Measurements from ENCODE around the gene COG5.

Gene COG5

DNA sequence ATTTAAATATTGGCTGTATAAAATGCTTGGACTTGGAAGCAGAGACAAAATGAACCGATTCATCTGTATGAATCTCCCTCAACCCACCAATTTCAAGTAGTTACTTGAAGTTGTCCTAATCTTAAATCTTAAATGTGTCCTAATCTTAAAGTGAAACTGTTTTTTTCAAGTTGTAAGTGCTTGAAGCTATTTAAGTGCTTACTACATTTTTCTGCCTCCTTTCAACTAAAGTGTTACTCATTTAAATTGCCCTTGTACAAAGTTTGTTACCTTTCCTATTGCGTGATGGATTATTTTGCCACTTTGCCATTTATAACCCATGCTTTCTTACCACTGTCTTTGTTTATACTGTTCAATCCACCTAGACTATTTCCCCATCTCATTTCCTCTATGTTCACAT is 19.2 kb upstream of the COG5 start:
- in situ Hi-C loops (cut with MboI; ENCODE audit: low pct_unique_long_range_greater_than_20kb, low sequenced_read_pairs, unreplicated experiment), result no loop called here

DNA sequence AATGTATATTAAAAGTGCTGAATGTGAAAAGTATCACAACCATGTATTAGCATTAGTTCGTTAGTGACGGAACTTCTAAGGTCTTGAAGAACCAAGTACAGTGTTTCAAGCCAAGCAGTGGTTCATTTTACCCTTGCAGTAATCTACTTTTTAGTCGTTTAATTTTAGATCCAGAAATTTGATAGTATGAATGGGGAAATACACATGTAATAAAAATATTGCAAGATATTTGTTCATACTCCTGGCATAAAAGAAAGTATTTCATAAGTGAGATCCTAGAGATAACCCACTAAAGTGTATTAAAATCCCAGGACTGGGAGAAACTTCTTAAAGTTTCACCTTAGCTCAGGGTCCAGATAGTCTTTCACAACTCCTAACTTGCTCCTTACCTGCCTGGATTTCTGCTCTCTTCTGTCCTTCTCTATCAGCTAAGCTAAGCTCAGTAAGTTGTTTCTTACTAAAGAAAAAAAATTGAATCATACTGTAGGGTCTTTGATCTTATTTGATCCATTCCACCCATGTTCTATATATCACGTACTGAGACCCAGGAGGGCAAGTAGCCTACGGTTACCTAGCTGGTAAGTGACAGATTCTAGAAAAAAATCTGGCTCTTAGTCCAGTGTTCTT is 17.8 kb upstream of the COG5 start:
- TF ChIP-seq, protein P1, sequence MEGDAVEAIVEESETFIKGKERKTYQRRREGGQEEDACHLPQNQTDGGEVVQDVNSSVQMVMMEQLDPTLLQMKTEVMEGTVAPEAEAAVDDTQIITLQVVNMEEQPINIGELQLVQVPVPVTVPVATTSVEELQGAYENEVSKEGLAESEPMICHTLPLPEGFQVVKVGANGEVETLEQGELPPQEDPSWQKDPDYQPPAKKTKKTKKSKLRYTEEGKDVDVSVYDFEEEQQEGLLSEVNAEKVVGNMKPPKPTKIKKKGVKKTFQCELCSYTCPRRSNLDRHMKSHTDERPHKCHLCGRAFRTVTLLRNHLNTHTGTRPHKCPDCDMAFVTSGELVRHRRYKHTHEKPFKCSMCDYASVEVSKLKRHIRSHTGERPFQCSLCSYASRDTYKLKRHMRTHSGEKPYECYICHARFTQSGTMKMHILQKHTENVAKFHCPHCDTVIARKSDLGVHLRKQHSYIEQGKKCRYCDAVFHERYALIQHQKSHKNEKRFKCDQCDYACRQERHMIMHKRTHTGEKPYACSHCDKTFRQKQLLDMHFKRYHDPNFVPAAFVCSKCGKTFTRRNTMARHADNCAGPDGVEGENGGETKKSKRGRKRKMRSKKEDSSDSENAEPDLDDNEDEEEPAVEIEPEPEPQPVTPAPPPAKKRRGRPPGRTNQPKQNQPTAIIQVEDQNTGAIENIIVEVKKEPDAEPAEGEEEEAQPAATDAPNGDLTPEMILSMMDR (IDR thresholded peaks at IDR 0.05; ENCODE audit: extremely low read depth, insufficient read depth, missing control alignments), result no peak
- no peak for DNase-seq (ENCODE audit: low spot score)
- in situ Hi-C loops (cut with MboI; ENCODE audit: low pct_unique_long_range_greater_than_20kb, low sequenced_read_pairs, unreplicated experiment), result no loop called here

More for the DNA sequence above, 19.2 kb upstream of the COG5 start:
- no peak for DNase-seq (ENCODE audit: low spot score)
- TF ChIP-seq, protein P1 (IDR thresholded peaks at IDR 0.05; ENCODE audit: extremely low read depth, insufficient read depth, missing control alignments), result no peak

DNA sequence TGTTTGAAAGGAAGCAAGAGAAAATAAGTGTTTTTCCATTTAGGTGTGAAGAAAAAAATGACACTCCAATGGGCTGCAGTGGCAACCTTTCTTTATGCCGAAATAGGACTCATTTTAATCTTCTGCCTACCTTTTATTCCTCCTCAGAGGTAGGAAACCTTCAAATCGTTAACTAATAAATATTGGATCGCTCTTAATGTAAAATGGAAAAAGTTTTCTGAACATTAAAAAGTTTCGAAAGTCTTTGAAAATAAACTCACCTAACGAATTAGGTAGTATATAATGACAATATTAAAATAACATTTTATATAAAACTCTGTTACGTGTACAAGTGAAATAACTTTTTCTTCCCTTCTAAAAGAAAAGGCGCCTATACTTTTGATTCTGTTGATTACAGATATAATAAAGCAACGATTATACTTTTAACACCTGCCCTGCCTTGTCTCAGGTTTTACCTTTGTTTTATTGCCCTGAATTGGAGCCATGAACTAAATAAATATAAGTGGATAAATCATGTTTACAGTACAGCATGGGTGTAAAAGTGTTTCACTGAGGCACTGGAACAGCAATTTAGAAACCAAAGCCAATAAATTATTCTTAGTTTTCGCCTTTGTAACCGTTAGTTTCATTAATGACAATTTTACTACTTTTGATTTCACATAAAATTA is 17.1 kb upstream of the COG5 start:
- in situ Hi-C loops (cut with MboI; ENCODE audit: low pct_unique_long_range_greater_than_20kb, low sequenced_read_pairs, unreplicated experiment), result no loop called here
- no peak for DNase-seq (ENCODE audit: low spot score)
- TF ChIP-seq, protein P1 (IDR thresholded peaks at IDR 0.05; ENCODE audit: extremely low read depth, insufficient read depth, missing control alignments), result no peak

DNA sequence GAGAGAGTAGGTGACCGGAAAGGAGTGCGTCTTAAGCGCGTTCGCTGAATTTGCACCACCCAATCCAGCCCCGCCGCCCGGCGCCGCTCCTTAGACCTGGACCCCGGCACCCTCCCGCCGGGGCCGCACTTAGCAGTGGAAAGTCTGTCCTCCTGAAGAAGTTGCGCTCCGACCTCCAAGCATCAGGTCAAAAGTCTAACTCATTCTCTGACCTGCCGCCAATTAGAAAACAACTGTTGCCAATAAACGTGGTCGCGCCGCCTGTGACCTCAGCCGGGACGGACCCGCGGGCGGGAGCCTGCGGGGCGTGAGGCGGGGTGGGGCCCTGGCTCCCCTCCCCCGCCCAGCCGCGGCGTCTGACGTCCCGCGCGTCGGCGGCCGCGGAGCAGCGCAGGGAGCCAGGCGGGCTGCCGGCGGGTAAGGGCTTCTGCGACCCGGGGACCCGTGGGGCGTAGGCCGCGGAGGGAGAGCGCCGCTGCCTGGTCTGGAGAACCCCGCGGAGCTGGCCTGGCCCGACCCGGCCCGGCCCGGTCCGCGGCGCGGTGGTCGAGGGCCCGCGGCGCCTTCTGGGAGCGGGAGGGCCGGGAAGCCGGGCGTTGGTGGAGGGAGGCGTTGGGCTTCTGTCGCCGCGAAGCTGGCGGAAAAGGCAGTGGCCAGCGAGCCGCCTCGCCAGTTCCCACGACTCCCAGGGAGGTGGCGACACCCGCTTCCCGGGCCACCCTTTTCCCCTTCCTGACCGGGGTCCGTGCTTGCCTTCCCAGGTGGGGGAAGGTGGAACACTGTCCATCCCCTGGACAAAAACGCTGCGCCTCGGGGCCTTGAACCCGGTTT is 16.4 kb upstream of the COG5 start, which contains the start of gene BCAP29:
Gene BCAP29, plus strand, starts transcription at position 362 of the 831 bp plus-strand sequence. CDS start 527 bp downstream, outside the sequence.
- in situ Hi-C loops (cut with MboI; ENCODE audit: low pct_unique_long_range_greater_than_20kb, low sequenced_read_pairs, unreplicated experiment), result no loop called here
- TF ChIP-seq, protein P1 (IDR thresholded peaks at IDR 0.05; ENCODE audit: extremely low read depth, insufficient read depth, missing control alignments), result peak; percentile 22
- DNase-seq (ENCODE audit: low spot score), result peak; percentile 87

DNA sequence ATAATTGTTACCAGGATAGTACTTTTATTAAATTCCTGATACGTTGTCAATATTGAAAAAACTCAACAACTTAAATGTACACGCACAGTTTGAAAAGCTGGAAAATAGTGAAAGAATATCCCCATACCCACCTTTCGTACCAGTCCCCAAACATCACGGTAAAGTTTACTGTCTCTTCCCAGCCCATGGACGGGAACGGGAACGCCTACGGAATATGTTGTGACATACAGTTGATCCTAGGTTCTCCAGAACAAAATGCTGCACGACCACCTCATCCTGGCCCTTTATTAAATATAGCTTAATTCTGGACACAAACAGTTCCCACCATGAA is 15.8 kb upstream of the COG5 start:
- TF ChIP-seq, protein P1 (IDR thresholded peaks at IDR 0.05; ENCODE audit: extremely low read depth, insufficient read depth, missing control alignments), result no peak
- in situ Hi-C loops (cut with MboI; ENCODE audit: low pct_unique_long_range_greater_than_20kb, low sequenced_read_pairs, unreplicated experiment), result no loop called here
- no peak for DNase-seq (ENCODE audit: low spot score)

DNA sequence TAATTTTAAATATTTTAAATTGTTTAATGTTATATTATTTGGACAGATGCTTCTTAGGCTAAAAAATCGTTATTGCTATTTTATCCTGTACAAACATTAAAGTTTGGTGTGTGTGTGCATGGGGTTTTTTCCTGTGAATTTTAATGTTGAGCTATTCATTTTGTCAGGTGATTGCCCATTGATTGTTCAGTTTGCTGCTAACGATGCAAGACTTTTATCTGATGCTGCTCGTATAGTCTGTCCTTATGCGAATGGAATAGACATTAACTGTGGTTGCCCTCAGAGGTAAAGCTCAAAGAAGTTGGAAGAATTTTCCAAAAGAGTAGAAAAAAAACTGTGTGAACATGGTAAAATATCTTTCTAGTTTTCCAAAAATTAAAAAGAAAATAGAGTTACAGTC is 9.8 kb upstream of the COG5 start:
- in situ Hi-C loops (cut with MboI; ENCODE audit: low pct_unique_long_range_greater_than_20kb, low sequenced_read_pairs, unreplicated experiment), result no loop called here
- DNase-seq (ENCODE audit: low spot score), result no peak
- TF ChIP-seq, protein P1 (IDR thresholded peaks at IDR 0.05; ENCODE audit: extremely low read depth, insufficient read depth, missing control alignments), result no peak

Measured in GM13977 (cell line).